IMR-90 (cell line): ENCODE data around the gene ELL.

Source experiments
- BHLHE40 ChIP-seq: fragments of 150-350 bp; IDR thresholded peaks from 2 replicates; pipeline ENCODE4 v1.6.1; 2016; ENCODE audit warnings: mild to moderate bottlenecking, low read depth, low read length
- CEBPB ChIP-seq: IDR thresholded peaks from 2 replicates; pipeline ENCODE4 v1.6.1; 2012; ENCODE audit warnings: low read depth, low read length, improper control_type of control experiment
- CHD1 ChIP-seq: IDR thresholded peaks from 2 replicates; pipeline ENCODE4 v1.6.1; 2012; ENCODE audit warnings: low read depth, low read length, improper control_type of control experiment
- CTCF ChIP-seq: conservative IDR thresholded peaks from 2 replicates; pipeline ENCODE4 v1.5.1; 2012; ENCODE audit warnings: mild to moderate bottlenecking, low read depth, low read length, improper control_type of control experiment
- ELK1 ChIP-seq: fragments of 150-350 bp; IDR thresholded peaks from 2 replicates; pipeline ENCODE4 v1.6.1; 2016; ENCODE audit warnings: low read depth, mild to moderate bottlenecking, low read length, moderate library complexity, borderline replicate concordance
- FOS ChIP-seq: fragments of 150-350 bp; IDR thresholded peaks from 2 replicates; pipeline ENCODE4 v1.6.1; 2016; ENCODE audit warnings: low read depth, low read length
- MXI1 ChIP-seq: IDR thresholded peaks from 2 replicates; pipeline ENCODE4 v1.6.1; 2012; ENCODE audit warnings: low read depth, mild to moderate bottlenecking, low read length, moderate library complexity, borderline replicate concordance
- POLR2A ChIP-seq: IDR thresholded peaks from 2 replicates; pipeline ENCODE4 v1.6.1; 2012; ENCODE audit warnings: mild to moderate bottlenecking, low read depth, low read length
- RAD21 ChIP-seq: IDR thresholded peaks from 2 replicates; pipeline ENCODE4 v1.6.1; 2012; ENCODE audit warnings: low read length, improper control_type of control experiment
- SMC3 ChIP-seq: fragments of 150-350 bp; IDR thresholded peaks from 2 replicates; pipeline ENCODE4 v1.6.1; 2016; ENCODE audit warnings: low read depth, mild to moderate bottlenecking, antibody characterized with exemption, low read length, moderate library complexity
- USF2 ChIP-seq: fragments of 150-350 bp; IDR thresholded peaks from 2 replicates; pipeline ENCODE4 v1.6.1; 2017; ENCODE audit warnings: mild to moderate bottlenecking, antibody characterized with exemption, low read length, low read depth

- TF ChIP-seq CTCF (no peak), RAD21 (no peak), BHLHE40 (no peak), USF2 (no peak), SMC3 (no peak), POLR2A (no peak), CEBPB (no peak), MXI1 (no peak), FOS (no peak), ELK1 (no peak), CHD1 (no peak)
Measured at GRCh38 chr19:18510216-18510615, 11.7 kb downstream of the ELL start.
